GM18861 (cell line): ENCODE results near the gene MYZAP.

Experiments used
- ATAC-seq: cut with Tn5 transposase; IDR thresholded peaks from one replicate; pipeline ENCODE4 v1.9.1; 2021; ENCODE audit not compliant: unreplicated experiment

Gene MYZAP

DNA sequence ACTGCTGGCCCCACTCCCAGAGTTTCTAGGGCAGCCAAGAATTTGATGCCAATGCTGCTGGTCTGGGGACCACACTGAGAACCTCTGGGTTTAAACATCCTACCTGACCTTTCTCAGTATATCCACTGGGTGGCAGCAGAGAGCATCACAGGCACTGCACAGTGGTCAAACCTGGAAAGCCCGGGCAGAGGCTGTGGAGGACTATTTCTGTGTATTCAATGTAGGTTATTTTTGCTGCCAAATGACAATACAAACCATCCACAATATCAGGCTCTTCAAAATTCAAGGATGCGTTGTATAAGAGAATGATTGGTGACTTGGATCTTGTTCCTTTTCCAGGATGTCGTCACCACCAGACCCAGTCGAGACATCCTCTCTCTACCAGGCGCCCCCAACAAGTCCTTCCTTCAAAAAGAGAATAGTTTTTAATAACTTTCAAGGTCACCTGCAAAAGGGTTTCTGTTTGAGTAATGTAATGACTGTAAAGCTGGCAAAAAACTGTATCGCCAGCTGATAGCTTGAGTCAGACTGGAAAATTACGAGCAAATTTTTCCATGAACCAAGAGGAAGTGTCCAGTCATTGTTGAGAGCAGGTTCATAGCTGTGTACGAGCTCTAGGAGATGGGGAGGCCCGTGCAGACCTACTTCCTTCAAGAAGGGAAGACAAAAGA lies 30.5 kb upstream of the MYZAP start:
- ATAC-seq, result peak; percentile 77

DNA sequence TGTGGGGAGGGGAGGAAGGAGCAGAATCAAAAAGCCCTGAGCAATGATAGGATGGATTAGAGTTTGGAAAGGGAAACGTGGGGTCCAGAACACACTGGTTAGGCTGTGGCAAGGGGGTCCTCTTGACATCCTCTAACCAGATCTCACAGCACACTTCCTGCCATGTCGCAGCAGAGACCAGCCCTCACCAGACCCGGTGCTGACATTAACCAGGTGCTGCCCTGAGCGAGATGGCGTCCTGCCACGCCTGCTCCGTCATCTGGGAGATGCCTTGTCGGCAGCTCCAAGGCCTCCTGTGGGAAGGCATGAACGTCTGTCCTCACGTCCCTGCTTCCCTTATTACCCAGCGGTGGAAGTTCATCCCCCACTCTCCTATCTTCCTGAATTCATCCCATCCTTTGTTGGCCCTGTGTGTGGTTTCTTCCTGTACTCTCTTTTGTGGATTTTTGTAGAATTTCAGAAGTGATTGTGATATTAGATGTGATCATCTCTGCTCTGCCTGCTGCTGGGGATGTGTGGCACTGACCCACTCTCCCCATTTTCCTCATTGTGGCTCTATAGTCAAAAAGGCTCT lies 29.4 kb upstream of the MYZAP start:
- ATAC-seq, result no peak

DNA sequence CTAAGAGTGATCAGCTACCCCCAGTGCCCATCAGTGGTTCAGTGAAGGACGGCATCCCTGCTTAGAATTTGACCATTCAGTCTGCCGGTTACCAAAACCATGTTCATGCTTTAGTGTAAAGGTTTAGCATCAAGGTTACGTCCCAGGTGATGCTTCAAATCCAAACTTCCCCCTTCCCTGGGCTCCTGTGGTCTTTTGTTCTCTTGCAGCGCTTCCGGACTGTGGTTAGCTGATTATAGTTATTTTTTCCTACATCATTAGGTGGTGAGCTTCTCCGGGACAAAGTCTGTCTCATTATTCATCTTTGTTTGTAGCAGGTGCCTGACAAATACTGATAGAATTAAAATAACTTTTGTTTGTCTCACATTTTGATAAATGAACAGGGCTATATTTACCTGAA lies 28.3 kb upstream of the MYZAP start:
- no peak for ATAC-seq

DNA sequence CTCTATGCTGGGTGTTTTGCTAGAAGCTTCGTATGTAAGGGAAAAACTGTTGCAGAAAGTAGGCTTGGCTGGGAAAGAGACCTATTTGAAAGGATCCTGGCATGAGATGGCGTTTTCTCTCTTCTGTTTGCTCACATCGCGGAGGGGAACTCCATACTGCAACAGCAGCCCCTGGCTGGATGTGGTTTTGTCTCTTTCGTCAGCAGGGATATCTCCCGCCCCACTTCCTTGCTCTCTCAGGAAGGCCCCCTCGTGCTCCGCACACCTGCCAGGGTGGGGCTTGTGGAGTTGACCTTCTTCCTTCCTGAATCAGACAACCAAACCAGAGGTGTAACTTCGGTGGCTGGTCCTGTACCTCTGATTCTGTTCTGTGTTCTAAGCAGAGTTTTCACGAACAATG lies 26.4 kb upstream of the MYZAP start:
- no peak for ATAC-seq

DNA sequence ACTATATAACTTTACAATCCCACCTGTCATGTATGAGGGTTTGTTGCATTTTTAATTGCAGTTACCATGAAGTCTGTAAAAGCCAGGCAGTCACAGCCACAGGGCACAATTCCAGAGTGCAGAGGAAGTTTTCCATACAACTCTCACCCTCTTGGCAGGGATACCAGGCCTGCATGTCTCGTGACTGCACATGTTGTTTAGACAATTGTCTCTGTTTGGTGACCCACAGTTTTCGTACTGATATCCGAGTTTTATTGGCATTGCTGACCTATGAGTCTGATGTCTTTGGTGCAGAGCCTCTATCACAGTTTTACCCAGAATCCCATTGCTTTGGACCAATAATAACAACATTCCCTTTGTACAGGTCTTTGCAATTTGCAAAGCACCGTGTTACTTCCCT lies 24.9 kb upstream of the MYZAP start:
- no peak for ATAC-seq

DNA sequence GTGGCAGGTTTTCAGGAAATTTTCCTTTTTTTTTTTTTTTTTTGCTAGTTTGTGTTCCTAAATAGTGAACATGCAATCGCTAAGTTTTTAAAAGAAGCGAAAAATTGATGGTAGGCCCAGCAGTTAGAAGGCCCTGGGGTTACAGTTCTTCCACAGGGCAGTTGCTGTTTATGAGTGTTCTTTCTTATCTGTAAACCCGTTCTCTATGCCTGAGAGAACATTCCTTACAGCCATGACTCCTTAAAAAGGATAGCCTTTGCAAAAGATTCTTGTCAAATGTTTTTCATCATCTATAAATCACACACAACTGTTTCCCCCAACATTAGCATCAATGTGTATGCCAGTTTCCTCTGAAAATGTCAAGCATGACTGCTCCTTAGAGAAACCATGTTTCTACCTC lies 23.8 kb upstream of the MYZAP start:
- ATAC-seq, result no peak

DNA sequence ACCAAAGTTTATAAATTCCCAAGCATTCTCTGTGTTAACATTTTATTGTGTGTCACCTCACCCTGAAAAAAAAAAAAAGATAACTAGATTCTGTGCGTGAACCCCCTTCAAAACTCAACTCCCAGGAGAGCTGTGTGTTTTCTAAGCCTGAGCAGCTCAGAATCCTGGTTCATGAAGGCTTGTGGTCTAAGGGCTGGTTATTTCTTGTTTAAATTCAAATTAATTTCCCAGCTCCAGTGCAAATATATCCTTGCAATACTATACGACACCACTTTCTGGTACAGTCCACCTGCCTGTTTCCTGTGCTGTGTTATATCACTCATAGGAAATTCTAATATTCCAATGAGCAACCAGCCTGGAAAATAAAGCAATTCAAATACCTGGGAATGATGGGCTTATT lies 23.4 kb upstream of the MYZAP start:
- no peak for ATAC-seq

DNA sequence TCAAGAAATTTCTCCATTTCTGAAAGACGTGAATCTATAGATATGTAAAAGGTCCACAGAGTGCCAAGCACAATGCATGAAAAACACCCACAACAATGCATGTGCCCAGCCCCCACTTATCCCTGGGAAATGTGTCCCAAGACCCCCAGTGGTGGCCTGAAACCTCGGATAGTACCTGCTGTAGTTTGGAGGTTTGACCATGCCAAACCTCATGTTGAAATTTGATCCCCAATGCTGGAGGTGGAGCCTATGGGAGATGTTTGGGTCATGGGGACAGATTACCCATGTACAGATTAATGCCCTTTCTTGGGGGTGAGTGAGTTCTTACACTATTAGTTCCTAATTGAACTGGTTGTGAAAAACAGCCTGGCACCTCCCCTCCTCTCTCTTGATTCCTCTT lies 21.4 kb upstream of the MYZAP start:
- no peak for ATAC-seq

DNA sequence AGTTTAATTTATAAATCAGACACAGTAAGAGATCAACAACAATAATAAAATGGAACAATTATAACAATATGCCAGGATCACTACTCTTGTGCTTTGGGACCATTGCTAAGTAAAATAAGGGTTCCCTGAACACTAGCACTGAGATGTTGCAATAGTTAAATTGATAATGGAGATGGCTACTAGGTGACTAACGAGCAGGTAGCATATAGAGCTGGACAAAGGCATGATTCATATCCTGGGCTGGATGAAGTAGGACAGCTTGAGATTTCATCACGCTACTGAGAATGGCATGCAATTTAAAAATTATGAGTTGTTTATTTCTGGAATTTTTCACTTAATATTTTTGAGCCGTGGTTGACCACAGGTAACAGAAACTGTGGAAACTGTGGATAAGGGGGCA lies 20.7 kb upstream of the MYZAP start:
- ATAC-seq, result no peak

DNA sequence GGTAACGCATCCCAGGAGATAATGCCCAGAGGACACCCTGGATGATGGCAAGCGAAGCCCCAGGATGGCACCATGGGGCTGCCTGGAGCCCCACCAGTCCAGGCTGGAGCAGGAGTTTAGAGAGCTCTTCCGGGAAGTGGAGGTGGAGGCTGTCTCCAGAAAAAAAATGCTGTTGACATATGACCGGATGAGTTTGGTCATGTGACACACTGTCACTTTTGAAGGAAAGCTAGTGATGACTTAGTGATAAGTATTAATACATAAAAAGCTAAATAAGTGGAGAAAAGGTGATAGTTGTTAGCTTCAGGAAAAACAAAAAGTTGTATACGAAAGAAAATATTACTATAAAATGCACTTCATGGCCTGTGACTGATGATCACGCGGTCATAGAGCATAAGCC lies 20.0 kb upstream of the MYZAP start:
- ATAC-seq, result no peak

DNA sequence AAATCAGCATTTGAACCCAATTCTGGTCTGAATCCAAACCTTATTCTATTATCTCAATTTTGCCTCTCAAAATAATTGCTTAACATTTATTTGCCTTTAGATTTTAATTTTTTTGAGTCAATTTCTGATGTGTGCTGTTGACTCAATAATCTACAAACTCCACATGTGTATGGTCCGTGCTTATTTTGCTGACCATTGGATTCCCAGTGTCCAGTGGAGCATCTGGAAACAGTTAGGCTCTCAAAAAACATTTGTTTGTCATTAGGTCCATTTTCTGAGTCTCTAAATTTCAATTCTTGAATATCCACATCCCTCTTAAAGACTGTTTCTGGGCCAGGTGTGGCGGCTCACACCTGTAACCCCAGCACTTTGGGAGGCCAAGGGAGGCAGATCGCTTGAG lies 19.2 kb upstream of the MYZAP start:
- ATAC-seq, result no peak

DNA sequence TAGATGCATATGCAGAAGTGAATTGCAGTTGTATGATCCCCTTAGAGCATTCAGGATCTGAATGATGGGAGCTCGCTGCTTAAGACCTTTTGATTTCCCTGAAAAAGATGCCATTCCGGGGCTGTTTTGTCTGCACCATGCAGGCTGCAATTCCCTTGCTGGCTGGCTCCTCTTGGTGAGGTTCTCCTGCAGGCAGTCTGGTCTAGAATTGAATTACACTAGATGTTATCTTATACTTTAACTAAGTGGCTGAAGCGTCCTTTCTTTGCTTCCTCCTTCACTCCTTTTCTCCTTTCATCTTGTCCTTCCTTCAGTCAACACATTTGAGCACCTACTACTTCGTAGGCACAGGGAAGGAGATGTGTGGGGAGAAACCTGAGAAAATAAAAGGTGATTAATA lies 18.6 kb upstream of the MYZAP start:
- no peak for ATAC-seq

DNA sequence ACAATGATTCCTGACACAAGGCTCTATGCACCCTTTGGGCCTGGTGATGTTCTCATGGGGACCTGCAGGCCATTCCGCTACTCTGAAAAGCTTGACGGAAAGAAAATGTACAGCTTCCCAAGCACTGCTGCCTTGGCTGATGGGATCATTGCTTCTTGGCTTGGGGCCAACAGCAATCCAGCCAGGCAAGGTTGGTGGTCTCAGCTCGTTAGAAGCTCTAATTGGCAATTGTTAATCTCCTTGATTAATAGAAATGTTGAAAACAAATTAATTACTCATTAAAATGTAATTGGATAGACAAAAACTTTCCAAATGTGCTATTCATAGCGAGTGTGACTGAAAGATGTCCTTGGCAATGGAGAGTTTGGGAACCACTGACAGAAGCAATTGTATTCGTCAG lies 16.3 kb upstream of the MYZAP start:
- no peak for ATAC-seq

DNA sequence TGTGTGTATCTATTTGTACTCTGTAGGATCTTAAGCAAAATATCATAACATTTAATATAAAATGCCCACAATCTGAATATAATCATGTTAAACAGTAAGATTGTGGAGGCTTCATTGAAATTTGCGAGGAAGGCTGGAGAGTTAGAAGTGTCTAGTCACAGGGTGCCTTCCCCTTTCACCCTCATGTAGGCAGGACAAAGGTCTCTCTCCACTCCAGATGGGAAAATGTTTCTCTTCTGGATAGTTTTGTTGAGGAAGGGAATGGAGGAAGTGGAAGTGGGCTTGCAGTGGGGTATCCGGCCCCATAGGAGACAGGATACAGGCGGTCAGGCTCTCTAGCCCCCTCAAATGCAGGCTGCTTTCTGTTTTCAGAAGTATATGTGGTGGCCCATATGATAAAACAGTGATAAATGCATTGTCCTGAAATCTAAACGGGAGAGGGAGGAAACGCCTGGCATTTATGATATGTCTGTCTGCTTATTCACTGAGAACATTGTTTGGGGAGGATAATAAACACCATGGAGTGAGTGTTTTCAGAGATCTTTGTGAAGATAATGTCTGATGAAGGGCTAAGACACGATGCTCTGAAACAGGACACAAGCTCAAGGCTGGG lies 13.3 kb upstream of the MYZAP start:
- no peak for ATAC-seq

DNA sequence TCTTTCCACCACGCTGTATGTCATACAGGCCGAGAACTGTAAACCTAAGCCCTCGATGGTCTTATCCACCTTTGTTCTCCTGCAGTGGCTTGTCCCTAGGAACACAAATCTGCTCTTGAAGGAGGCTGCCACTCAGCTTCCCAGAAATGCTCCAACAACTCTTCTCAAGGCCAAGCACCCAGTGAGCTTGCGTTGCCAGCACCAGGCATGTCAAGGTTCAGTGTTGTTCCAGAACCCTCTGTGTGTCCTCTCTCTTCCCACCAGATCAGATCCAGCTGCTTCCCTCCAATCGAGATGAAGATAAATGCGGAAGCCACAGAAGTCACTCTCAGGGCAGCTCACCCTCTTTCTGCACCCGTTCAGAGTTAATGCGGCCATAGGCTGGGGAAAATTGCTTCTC lies 11.3 kb upstream of the MYZAP start:
- ATAC-seq, result no peak

DNA sequence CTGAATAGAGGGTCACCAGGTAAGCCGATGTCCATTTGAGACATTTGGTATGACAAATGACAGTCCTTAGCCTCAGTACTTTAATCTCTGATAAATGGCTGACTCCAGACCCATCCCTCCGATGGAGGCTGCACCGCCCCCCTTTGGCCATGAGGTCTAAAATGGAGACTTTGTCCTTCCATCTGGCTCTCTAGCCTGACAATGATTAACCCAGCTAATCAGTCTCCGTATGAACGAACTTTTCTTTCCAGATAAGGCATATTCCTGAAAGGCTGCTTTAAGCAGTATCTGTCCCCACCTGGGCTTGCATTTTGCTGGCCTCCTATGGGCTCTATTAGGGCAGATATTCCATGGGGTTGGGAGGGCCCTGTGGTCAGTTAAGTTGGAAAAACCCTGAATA lies 10.8 kb upstream of the MYZAP start:
- no peak for ATAC-seq

DNA sequence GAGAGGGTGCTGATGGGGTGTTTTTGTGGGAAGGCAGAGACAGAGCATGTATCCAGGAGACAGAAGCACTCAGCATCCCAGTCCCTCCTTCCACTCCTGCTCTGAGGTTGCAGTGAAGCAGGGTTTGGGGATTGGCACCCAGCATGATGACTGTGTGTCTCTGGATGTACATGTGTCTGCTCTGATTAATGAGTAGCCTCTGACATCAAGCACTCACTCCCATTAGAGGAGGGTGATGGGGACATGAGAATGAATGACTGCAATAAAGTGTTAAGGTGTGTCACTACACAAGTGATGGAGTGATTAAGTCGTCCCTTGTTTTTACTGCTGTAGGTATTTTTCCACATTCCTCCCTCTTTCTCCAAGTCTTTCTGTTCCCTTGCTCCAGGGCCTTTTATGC lies 9.6 kb upstream of the MYZAP start:
- ATAC-seq, result no peak

DNA sequence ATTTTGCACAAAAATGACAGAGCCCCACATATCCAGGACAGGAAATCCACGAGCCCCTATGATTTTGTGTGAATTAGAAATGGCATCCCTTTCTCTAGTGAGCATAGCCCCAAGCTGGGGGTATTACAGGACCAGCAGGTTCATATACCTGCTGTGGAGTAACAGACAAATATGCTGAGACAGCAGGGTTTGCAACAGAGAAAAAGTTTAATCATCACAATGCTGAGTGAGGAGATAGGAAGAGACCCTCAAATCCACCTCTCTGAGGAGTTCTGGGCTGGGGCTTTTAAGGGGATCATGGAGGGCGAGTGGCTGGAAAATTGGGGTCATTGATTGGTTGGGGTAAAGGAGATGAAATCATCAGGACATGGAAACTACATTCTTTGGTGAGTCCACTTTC lies 8.4 kb upstream of the MYZAP start:
- ATAC-seq, result no peak

DNA sequence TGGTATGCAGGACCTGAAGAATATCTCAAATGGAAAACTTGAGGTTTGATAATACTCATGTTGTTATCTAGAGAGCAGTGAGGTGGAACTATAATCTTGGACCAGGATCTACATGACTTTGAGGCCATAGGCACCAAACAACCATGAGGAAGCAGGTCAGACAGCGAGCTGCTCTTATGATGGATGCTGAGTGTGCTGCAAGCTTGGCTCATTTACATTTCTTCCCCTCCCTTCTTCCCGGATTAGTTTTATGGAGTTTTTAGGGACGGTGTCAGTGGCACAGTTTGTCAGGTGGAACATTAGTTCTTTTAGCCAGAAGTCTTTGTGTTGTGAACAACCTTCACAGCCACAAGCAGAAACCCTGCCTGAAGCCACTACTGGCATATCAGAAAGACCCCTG lies 8.0 kb upstream of the MYZAP start:
- ATAC-seq, result no peak

DNA sequence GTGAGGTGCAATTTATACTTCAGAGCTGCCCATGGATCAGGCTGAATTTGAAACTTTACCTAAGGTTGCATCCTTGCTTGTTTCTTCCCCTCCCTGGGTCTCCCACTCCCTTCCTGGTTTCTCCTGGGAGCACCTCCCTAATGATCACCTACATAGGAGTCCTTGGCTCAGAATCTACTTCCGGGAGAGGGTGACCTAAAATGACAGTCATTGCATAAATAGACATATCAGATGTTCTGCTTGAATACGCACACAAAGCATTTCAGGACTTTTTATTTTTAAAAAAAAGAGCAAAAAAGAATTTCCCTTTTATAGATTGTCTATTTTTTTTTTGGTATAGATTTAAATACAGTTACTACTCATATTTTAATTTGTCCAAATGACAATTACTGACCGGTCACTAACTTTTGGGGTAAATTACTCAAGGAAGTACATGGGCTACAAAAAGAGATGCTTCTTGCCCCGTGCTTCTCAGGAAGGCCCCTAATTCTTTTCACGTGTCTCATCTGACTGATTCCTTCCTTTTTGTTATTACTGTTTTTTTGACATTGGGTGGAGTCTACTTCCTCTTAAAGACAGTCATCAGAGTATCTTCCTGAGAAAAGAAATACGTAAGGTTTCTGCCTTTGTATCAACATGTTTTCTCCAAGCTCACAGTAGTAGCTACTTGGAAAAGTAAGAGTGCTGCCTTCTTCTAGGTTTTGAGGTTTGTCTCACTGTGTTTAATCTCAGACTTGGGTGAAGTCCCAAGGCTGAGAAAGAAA lies 4.9 kb upstream of the MYZAP start:
- ATAC-seq, result no peak

DNA sequence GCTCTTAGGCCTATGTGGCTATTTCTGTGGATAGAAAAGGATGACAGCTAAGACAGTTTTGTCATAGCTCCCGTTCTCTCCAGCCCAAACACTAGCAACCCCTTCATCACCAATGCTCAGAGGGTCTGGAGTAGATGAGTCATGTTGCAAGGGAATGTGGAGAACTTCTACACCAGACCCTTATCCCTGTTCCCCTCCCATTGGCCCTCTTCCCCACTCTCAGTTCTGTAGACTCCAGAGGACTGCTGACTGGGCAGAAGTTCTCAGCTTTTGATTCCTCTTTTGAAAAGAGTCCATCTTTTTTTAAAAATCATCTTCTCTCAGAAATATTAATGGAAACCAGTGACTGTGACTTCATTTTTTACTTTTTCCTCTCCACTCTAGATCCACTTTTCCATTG lies 2.4 kb upstream of the MYZAP start:
- no peak for ATAC-seq

DNA sequence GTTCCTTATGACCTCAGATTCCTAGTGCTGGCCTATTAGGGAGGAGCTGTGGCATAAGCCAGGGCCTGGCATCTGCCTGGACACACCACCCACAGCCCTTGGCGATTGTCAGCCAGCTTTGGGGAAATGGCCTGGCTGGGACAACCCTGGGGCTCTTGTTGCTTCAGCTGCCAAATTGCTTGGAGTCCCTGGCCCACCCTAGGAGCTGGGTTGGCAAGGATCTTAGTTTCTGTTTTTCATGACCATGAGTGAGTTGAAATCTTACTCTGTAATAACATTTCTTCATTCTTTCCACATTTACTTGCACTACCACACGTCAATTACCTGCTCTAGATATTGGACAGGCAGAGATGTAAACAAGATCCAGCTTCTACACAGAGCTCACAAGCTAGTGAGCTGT lies 1.9 kb upstream of the MYZAP start:
- ATAC-seq, result no peak
